Left ventricle myocardium inferior (tissue), 1 donor: ENCODE results near the gene RAX. TPM values are rescaled to one million over a fixed set of nuclear protein-coding genes. Genes with fewer than 3 reads are reported as not detected.

ENCODE experiments used
- DNase-seq: peaks from one replicate; pipeline ENCODE4 v3.0.0-alpha.2; 2020
- H3K27ac ChIP-seq: fragments of 200-600 bp; replicated peaks from 2 replicates; pipeline ENCODE4 v1.8.0; 2021
- H3K27me3 ChIP-seq: fragments of 200-600 bp; 2 replicates; pipeline ENCODE4 v1.8.0; 2021; ENCODE audit warnings: low read depth
- H3K36me3 ChIP-seq: fragments of 200-600 bp; 2 replicates; pipeline ENCODE4 v1.8.0; 2021
- H3K4me1 ChIP-seq: fragments of 200-600 bp; 2 replicates; pipeline ENCODE4 v1.8.0; 2021
- H3K4me3 ChIP-seq: fragments of 200-600 bp; 2 replicates; pipeline ENCODE4 v1.8.0; 2021; ENCODE audit warnings: mild to moderate bottlenecking, moderate library complexity
- H3K9me3 ChIP-seq: fragments of 200-600 bp; replicated peaks from 2 replicates; pipeline ENCODE4 v1.8.0; 2021
- intact Hi-C: fragments of 100-400 bp; cut with micrococcal nuclease; formaldehyde crosslinking; loops from one replicate; pipeline ENCODE4 v1.11.0; 2022
- total RNA-seq: library from RNA; stranded (reverse); fragmentation: NEBNext Ultra II Directional; extraction: Animal tissue kit (Norgen Biotek cat#: 25700); gene quantifications from one replicate; pipeline ENCODE4 v1.2.1, GENCODE V29; 2021
- TF ChIP-seq, protein P1 (sequence below): fragments of 200-600 bp; IDR thresholded peaks from 2 replicates; pipeline ENCODE4 v1.8.0; 2021; ENCODE audit warnings: antibody characterized with exemption, mild to moderate bottlenecking, borderline replicate concordance
- donor health status: DM: no; HTN: yes; CAD: no; lungs with severe emphysema.

RAX gene
- total RNA-seq, 1 donor from 2014 or later = not detected

DNA sequence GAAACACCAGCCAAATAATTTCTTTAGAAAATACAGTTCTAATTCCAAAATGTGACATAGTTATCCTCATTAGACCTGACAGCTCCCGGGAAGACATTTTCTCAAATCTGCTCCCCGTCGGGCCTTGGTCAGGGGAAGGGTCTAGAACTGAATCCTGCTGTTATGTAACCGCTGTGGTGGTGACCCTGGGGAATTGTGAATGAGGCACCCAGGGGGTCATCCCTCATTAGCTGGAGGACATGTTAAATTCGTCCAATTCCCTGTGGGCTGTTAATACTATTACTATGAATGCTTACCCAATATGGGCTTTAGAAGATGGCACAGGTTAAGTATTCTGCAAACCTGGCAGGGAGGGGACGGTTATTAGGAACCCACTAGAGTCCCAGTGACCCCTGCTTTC is 33.4 kb upstream of the RAX start:
- Histone ChIP-seq H3K9me3 (no peaks in the 10 kb centered on the region), H3K36me3 (no peaks in the 10 kb centered on the region), H3K27ac (no peak overlapping the region), H3K27me3 (peaks cover 82% of the 10 kb centered on the region), H3K4me1 (peaks cover 13% of the 10 kb centered on the region), H3K4me3 (no peak overlapping the region)
- intact Hi-C loops = no loop called here
- TF ChIP-seq, protein P1, sequence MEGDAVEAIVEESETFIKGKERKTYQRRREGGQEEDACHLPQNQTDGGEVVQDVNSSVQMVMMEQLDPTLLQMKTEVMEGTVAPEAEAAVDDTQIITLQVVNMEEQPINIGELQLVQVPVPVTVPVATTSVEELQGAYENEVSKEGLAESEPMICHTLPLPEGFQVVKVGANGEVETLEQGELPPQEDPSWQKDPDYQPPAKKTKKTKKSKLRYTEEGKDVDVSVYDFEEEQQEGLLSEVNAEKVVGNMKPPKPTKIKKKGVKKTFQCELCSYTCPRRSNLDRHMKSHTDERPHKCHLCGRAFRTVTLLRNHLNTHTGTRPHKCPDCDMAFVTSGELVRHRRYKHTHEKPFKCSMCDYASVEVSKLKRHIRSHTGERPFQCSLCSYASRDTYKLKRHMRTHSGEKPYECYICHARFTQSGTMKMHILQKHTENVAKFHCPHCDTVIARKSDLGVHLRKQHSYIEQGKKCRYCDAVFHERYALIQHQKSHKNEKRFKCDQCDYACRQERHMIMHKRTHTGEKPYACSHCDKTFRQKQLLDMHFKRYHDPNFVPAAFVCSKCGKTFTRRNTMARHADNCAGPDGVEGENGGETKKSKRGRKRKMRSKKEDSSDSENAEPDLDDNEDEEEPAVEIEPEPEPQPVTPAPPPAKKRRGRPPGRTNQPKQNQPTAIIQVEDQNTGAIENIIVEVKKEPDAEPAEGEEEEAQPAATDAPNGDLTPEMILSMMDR = no peak
- no peak for DNase-seq

- Histone ChIP-seq H3K4me3 (no peak overlapping the region), H3K27me3 (peaks cover 82% of the 10 kb centered on the region), H3K4me1 (peaks cover 13% of the 10 kb centered on the region), H3K27ac (no peak overlapping the region), H3K9me3 (no peaks in the 10 kb centered on the region), H3K36me3 (no peaks in the 10 kb centered on the region)
- TF ChIP-seq, protein P1 = no peak
- no peak for DNase-seq
- intact Hi-C loops = no loop called here
Measured at GRCh38 chr18:59305295-59305694, 32.0 kb upstream of the RAX start.

DNA sequence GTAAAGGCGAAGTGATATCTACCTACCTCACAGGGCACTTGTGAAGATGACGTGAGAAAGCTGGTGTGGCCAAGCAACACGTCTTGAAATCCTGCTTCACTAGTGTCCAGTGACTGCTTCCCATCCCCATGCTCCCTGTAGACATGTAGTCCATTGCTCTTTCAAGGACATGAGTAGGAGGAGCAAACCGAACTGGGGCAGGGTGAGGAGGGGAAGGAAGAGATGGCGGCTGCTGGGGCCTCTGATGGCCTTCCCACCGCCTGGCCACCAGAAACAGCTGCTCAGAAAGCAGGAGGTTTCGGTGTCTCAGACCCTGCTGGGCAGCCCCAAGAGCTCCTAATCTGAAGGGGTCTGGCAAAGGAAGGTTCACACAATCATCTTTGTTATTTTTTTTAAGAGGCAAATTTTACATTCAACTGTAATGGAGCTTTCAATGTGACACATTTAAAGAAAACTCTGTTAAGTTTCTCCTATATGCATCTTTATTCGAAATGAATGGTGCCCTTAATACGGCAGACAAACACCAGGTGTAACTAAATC is 30.5 kb upstream of the RAX start:
- no peak for DNase-seq
- Histone ChIP-seq H3K27ac (no peak overlapping the region), H3K9me3 (no peaks in the 10 kb centered on the region), H3K27me3 (peaks cover 82% of the 10 kb centered on the region), H3K36me3 (no peaks in the 10 kb centered on the region), H3K4me1 (peaks cover 9% of the 10 kb centered on the region), H3K4me3 (no peak overlapping the region)
- intact Hi-C loops = no loop called here
- TF ChIP-seq, protein P1 = no peak

DNA sequence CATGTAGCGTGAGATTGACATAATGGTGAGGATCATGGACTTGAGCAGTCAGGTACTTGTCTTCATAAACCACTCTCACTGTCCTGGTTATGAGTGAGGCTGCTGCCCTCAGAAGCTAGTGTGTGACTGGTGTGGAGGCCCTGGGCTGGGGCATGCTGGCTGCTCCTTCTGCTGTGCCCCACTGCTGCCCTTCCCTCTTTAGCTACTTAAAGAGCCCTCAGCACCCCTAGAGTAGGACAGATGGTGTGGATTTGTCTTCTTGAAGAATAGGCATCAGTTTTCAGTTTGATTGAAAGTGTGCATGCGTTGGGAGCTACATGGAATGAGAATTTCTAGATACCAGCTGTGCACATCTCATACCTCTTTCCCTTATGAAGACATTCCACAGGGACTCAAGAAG is 29.8 kb upstream of the RAX start:
- H3K36me3 ChIP-seq = no peaks in the 10 kb centered on the region
- peaks cover 84% of the 10 kb centered on the region for H3K27me3 ChIP-seq
- intact Hi-C loops = no loop called here
- peaks cover 2% of the 10 kb centered on the region for H3K4me1 ChIP-seq
- DNase-seq = no peak
- no peak overlapping the region for H3K4me3 ChIP-seq
- no peaks in the 10 kb centered on the region for H3K9me3 ChIP-seq
- TF ChIP-seq, protein P1 = no peak
- no peak overlapping the region for H3K27ac ChIP-seq

DNA sequence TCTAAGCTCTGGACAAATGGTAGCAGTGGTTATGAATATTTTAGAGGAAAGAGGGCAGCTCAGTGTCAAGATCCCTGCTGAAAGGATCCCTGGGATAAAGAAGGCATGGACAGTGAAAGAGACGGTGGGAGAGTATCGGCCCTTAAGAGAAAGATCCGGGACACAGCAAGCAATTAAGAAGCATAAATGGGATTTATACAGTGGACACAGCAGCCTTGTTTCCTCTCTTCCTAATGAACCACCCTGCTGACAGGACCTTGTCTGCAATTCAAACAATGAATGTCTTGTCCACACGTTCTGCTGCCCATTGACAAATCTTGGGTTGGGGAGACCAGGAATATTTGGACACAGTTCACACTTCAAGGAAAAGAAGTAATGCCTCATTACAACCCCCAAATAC is 28.7 kb upstream of the RAX start:
- no peaks in the 10 kb centered on the region for H3K9me3 ChIP-seq
- H3K27me3 ChIP-seq = peaks cover 77% of the 10 kb centered on the region
- H3K36me3 ChIP-seq = no peaks in the 10 kb centered on the region
- intact Hi-C loops = no loop called here
- no peak overlapping the region for H3K27ac ChIP-seq
- no peaks in the 10 kb centered on the region for H3K4me1 ChIP-seq
- TF ChIP-seq, protein P1 = no peak
- DNase-seq = no peak
- no peak overlapping the region for H3K4me3 ChIP-seq
